WTC11 (cell line): Measurements from ENCODE around the gene RCVRN. TPM values are rescaled to one million over a fixed set of nuclear protein-coding genes. Genes with fewer than 3 reads are reported as not detected.

Experiments used
- ATAC-seq: fragments of 200-7000 bp; cut with Tn5 transposase; 2 replicates; pipeline ENCODE4 v1.10.0; 2021; ENCODE audit warnings: mild to moderate bottlenecking, moderate library complexity
- CTCF ChIA-PET: fragments of 300-600 bp; sonication (Branson Sonifier 250); formaldehyde crosslinking; loops from one replicate; lab custom pipeline; 2021; ENCODE audit warnings: antibody characterized with exemption; lab: Charles Lee
- POLR2A ChIA-PET: fragments of 350-600 bp; sonication (Branson Sonifier 250); formaldehyde crosslinking; loops from one replicate; lab custom pipeline; 2021; ENCODE audit warnings: antibody characterized with exemption; lab: Charles Lee
- DNase-seq: peaks from one replicate; pipeline ENCODE4 v3.0.0; 2021; ENCODE audit warnings: low spot score
- H3K27ac Mint-ChIP-seq: 2 replicates; pipeline ENCODE4 v1.8.0; 2021; ENCODE audit warnings: mixed read lengths
- H3K27me3 Mint-ChIP-seq: 2 replicates; pipeline ENCODE4 v1.8.0; 2021; ENCODE audit warnings: low read depth, mild to moderate bottlenecking, moderate library complexity, mixed read lengths
- H3K36me3 Mint-ChIP-seq: 2 replicates; pipeline ENCODE4 v1.8.0; 2021; ENCODE audit warnings: mixed read lengths
- H3K4me1 Mint-ChIP-seq: 2 replicates; pipeline ENCODE4 v1.8.0; 2022; ENCODE audit warnings: mixed read lengths
- H3K4me3 Mint-ChIP-seq: 2 replicates; pipeline ENCODE4 v1.8.0; 2021; ENCODE audit warnings: mild to moderate bottlenecking, moderate library complexity, mixed read lengths
- H3K9me3 Mint-ChIP-seq: 2 replicates; pipeline ENCODE4 v1.8.0; 2021; ENCODE audit warnings: mixed read lengths
- AR ChIP-seq: fragments of 250-450 bp; sonication (Bioruptor Pico); IDR thresholded peaks from 2 replicates; pipeline ENCODE4 v1.9.0; 2021; ENCODE audit warnings: mild to moderate bottlenecking
- ARID4B ChIP-seq: sonication (generic); formaldehyde crosslinking; IDR thresholded peaks from 2 replicates; pipeline ENCODE4 v1.8.0; 2023; ENCODE audit warnings: missing genetic modification reagents, mild to moderate bottlenecking, borderline replicate concordance
- ATF2 ChIP-seq: sonication (generic); formaldehyde crosslinking; IDR thresholded peaks from 2 replicates; pipeline ENCODE4 v1.8.1; 2022; ENCODE audit warnings: low read depth, missing genetic modification reagents, borderline replicate concordance
- CDX4 ChIP-seq: fragments of 250-450 bp; sonication (Bioruptor Pico); IDR thresholded peaks from 2 replicates; pipeline ENCODE4 v1.9.0; 2021; ENCODE audit warnings: moderate library complexity, mild to moderate bottlenecking, inconsistent platforms, borderline replicate concordance
- E2F4 ChIP-seq: sonication (generic); formaldehyde crosslinking; IDR thresholded peaks from 2 replicates; pipeline ENCODE4 v1.8.1; 2022; ENCODE audit warnings: low read depth, mild to moderate bottlenecking, moderate library complexity, missing genetic modification reagents, borderline replicate concordance
- ETV6 ChIP-seq: sonication (generic); formaldehyde crosslinking; IDR thresholded peaks from 2 replicates; pipeline ENCODE4 v1.8.1; 2022; ENCODE audit warnings: mild to moderate bottlenecking, missing genetic modification reagents
- GTF2I ChIP-seq: fragments of 250-450 bp; sonication (Bioruptor Pico); conservative IDR thresholded peaks from 2 replicates; pipeline ENCODE4 v1.4.0; 2021; ENCODE audit warnings: mild to moderate bottlenecking
- MLX ChIP-seq: sonication (generic); formaldehyde crosslinking; IDR thresholded peaks from 2 replicates; pipeline ENCODE4 v1.8.1; 2023; ENCODE audit warnings: mild to moderate bottlenecking, missing genetic modification reagents, moderate library complexity
- NFATC4 ChIP-seq: fragments of 250-450 bp; sonication (Bioruptor Pico); IDR thresholded peaks from 2 replicates; pipeline ENCODE4 v1.9.0; 2021; ENCODE audit warnings: mild to moderate bottlenecking
- SMAD4 ChIP-seq: sonication (generic); formaldehyde crosslinking; IDR thresholded peaks from 2 replicates; pipeline ENCODE4 v1.8.0; 2022; ENCODE audit warnings: mild to moderate bottlenecking, missing genetic modification reagents
- TEAD1 ChIP-seq: sonication (generic); formaldehyde crosslinking; IDR thresholded peaks from 2 replicates; pipeline ENCODE4 v1.8.0; 2022; ENCODE audit warnings: mild to moderate bottlenecking, missing genetic modification reagents
- TEAD4 ChIP-seq: sonication (generic); formaldehyde crosslinking; IDR thresholded peaks from 2 replicates; pipeline ENCODE4 v1.8.0; 2022; ENCODE audit warnings: mild to moderate bottlenecking, missing genetic modification reagents
- ZBTB43 ChIP-seq: sonication (generic); formaldehyde crosslinking; IDR thresholded peaks from 2 replicates; pipeline ENCODE4 v1.8.1; 2023; ENCODE audit warnings: mild to moderate bottlenecking, missing genetic modification reagents
- ZNF232 ChIP-seq: sonication (generic); formaldehyde crosslinking; IDR thresholded peaks from 2 replicates; pipeline ENCODE4 v1.8.0; 2022; ENCODE audit warnings: mild to moderate bottlenecking, missing genetic modification reagents
- ZNF263 ChIP-seq: sonication (generic); formaldehyde crosslinking; IDR thresholded peaks from 2 replicates; pipeline ENCODE4 v1.8.1; 2022; ENCODE audit warnings: low read depth, mild to moderate bottlenecking, moderate library complexity, missing genetic modification reagents
- ZNF396 ChIP-seq: fragments of 250-450 bp; sonication (Bioruptor Pico); IDR thresholded peaks from 2 replicates; pipeline ENCODE4 v1.8.0; 2021; ENCODE audit warnings: mild to moderate bottlenecking, moderate library complexity, borderline replicate concordance
- ZNF416 ChIP-seq: fragments of 250-450 bp; sonication (Bioruptor Pico); IDR thresholded peaks from 2 replicates; pipeline ENCODE4 v1.9.0; 2021; ENCODE audit warnings: mild to moderate bottlenecking, inconsistent platforms
- ZNF532 ChIP-seq: fragments of 250-450 bp; sonication (Bioruptor Pico); IDR thresholded peaks from 2 replicates; pipeline ENCODE4 v1.9.0; 2021; ENCODE audit warnings: mild to moderate bottlenecking, borderline replicate concordance
- total RNA-seq: library from RNA; stranded (reverse); gene quantifications from 3 replicates; pipeline ENCODE4 v1.2.3, GENCODE V29; 2021

Gene RCVRN
- total RNA-seq, 1 experiment from 2014 or later, result not detected

- TF ChIP-seq ARID4B, result no peak
- TF ChIP-seq E2F4 (CRISPR knock-in tag), result no peak
- TF ChIP-seq ZNF532 (CRISPR knock-in tag), result no peak
- TF ChIP-seq NFATC4 (CRISPR knock-in tag), result no peak
Measured at GRCh38 chr17:9895923-9896322, 9.1 kb downstream of the RCVRN start (continued).

GRCh38 chr17:9894231-9894630, 10.8 kb downstream of the RCVRN start:
- Mint-ChIP-seq H3K4me3 (no peak overlapping the region), H3K27ac (no peak overlapping the region), H3K36me3 (no peaks in the 10 kb centered on the region), H3K4me1 (0 out of 2 replicates have a peak, but pooled peaks cover 3% of the 10 kb centered on the region), H3K27me3 (peaks cover 3% of the 10 kb centered on the region; the same call in 1 of the 2 replicates), H3K9me3 (peaks cover 17% of the 10 kb centered on the region)
- ATAC-seq (no peak), DNase-seq (no peak)
- POLR2A ChIA-PET, result no interaction called here
- CTCF ChIA-PET, result interaction anchor here (1.5 kb wide), 1 partner anchor 11 kb away, joined by 3 read pairs; no protein-coding TSS in a partner anchor
- no peak for TF ChIP-seq GTF2I (CRISPR knock-in tag)
- TF ChIP-seq ZNF263 (CRISPR knock-in tag), result no peak
- TF ChIP-seq ETV6 (CRISPR knock-in tag), result no peak
- TF ChIP-seq TEAD4 (CRISPR knock-in tag), result no peak
- no peak for TF ChIP-seq MLX (CRISPR knock-in tag)
- no peak for TF ChIP-seq ATF2 (CRISPR knock-in tag)
- TF ChIP-seq ZNF416 (CRISPR knock-in tag), result no peak
- TF ChIP-seq CDX4 (CRISPR knock-in tag), result no peak
- TF ChIP-seq ZNF232 (CRISPR knock-in tag), result no peak
- no peak for TF ChIP-seq AR (CRISPR knock-in tag)
- no peak for TF ChIP-seq SMAD4 (CRISPR knock-in tag)
- TF ChIP-seq ZBTB43 (CRISPR knock-in tag), result no peak
- no peak for TF ChIP-seq TEAD1 (CRISPR knock-in tag)
- no peak for TF ChIP-seq ZNF396 (CRISPR knock-in tag)
